Adrenal gland (tissue), 5 donors: Measurements from ENCODE around the gene DYRK3.

Experiments
- CTCF ChIP-seq, 6 experiments: fragments of 450-650 bp in 4 of 6; fragments of 200-600 bp in 2 of 6; sonication (generic) in 1 of 6; IDR thresholded peaks; 1 replicate in 5 of 6; 2 replicates in 1 of 6; pipeline versions ENCODE4 v1.5.1 to v1.8.0; 2016 to 2021; ENCODE audit warnings: antibody characterized with exemption in 6 of 6, mild to moderate bottlenecking in 2 of 6, moderate library complexity in 1 of 6
- POLR2A ChIP-seq, 2 donors: fragments of 450-650 bp; IDR thresholded peaks; one replicate each; pipeline ENCODE4 v1.6.1; 2017; ENCODE audit warnings: antibody characterized with exemption in 2 of 2, mild to moderate bottlenecking in 2 of 2, moderate library complexity in 1 of 2
- donor health status: DM: no; HTN: no; CAD: no.

- TF ChIP-seq CTCF (IDR thresholded peaks at IDR 0.05) (no peak), POLR2A (IDR thresholded peaks at IDR 0.05) (no peak)
Measured at GRCh38 chr1:206696812-206697585, 61.7 kb downstream of the DYRK3 start.
